Uterus (tissue), 4 donors: Measurements from ENCODE around the gene ALOX5. TPM values are rescaled to one million over a fixed set of nuclear protein-coding genes. Genes with fewer than 3 reads are reported as not detected.

Source experiments
- DNase-seq, 2 donors: peaks; one replicate each; pipeline ENCODE4 v3.0.0-alpha.2; 2019 to 2020
- H3K27ac ChIP-seq, 2 donors: fragments of 200-600 bp; sonication (generic); 1 replicate in 1 of 2; 2 replicates in 1 of 2; pipeline ENCODE4 v1.5.1; 2016 to 2018
- H3K27me3 ChIP-seq, 2 donors: fragments of 200-600 bp; sonication (generic); one replicate each; pipeline ENCODE4 v1.5.1; 2018 to 2019; ENCODE audit warnings: control low read depth in 1 of 2
- H3K36me3 ChIP-seq, 2 donors: fragments of 200-600 bp; sonication (generic); one replicate each; pipeline ENCODE4 v1.5.1; 2019; ENCODE audit warnings: control low read depth in 1 of 2
- H3K4me1 ChIP-seq, 2 donors: fragments of 200-600 bp; sonication (generic); one replicate each; pipeline ENCODE4 v1.5.1; 2018 to 2019; ENCODE audit warnings: control low read depth in 1 of 2
- H3K4me3 ChIP-seq, 2 donors: fragments of 200-600 bp; sonication (generic); 1 replicate in 1 of 2; 2 replicates in 1 of 2; pipeline ENCODE4 v1.5.1; 2018 to 2019; ENCODE audit warnings: mild to moderate bottlenecking in 1 of 2
- H3K9me3 ChIP-seq, 2 donors: fragments of 200-600 bp; sonication (generic); one replicate each; pipeline ENCODE4 v1.5.1; 2019; ENCODE audit warnings: control low read depth in 1 of 2
- CTCF ChIP-seq, 4 experiments: fragments of 200-600 bp in 2 of 4; fragments of 450-650 bp in 2 of 4; sonication (generic) in 2 of 4; IDR thresholded peaks; one replicate each; pipeline ENCODE4 v1.5.1; 2016 to 2019; ENCODE audit warnings: antibody characterized with exemption in 4 of 4, mild to moderate bottlenecking in 2 of 4, moderate library complexity in 1 of 4
- POLR2A ChIP-seq, 2 donors: fragments of 450-650 bp; IDR thresholded peaks; one replicate each; pipeline ENCODE4 v1.6.1; 2016; ENCODE audit warnings: antibody characterized with exemption in 2 of 2, mild to moderate bottlenecking in 1 of 2, moderate library complexity in 1 of 2
- intact Hi-C: fragments of 100-400 bp; cut with DNase I; formaldehyde crosslinking; loops from one replicate; pipeline ENCODE4 v1.15.1; 2023; ENCODE audit warnings: low total_unique reads
- total RNA-seq, 4 donors: library from RNA; depleted of rRNA in 3 of 4; stranded (reverse); fragments of >200 nt in 3 of 4; gene quantifications; one replicate each; pipeline versions ENCODE4 v1.1.0 to v1.2.4, GENCODE V29; 2014 to 2023
- donor health status: DM: yes; HTN: yes; CAD: no.

The ALOX5 gene
- total RNA-seq, 4 donors from 2014 or later, result 3.5 to 32.5 (median 10.6) TPM

GRCh38 chr10:45421221-45422097, 47.4 kb downstream of the ALOX5 start:
- intact Hi-C loops, result no loop called here
- H3K4me3 ChIP-seq, result no peak overlapping the region
- no peak for DNase-seq
- H3K4me1 ChIP-seq, result peaks cover 0 to 3% of the 10 kb centered on the region in 2 donors
- H3K9me3 ChIP-seq, result no peaks in the 10 kb centered on the region
- TF ChIP-seq CTCF (IDR thresholded peaks at IDR 0.05) (no peak), POLR2A (IDR thresholded peaks at IDR 0.05) (no peak)
- no peaks in the 10 kb centered on the region for H3K36me3 ChIP-seq
- peak overlapping the region in 1 of 2 donors; percentile 83 for H3K27ac ChIP-seq
- no peaks in the 10 kb centered on the region for H3K27me3 ChIP-seq

- TF ChIP-seq POLR2A (IDR thresholded peaks at IDR 0.05) (no peak), CTCF (IDR thresholded peaks at IDR 0.05) (no peak)
- H3K36me3 ChIP-seq, result no peaks in the 10 kb centered on the region
- H3K9me3 ChIP-seq, result no peaks in the 10 kb centered on the region
- H3K4me1 ChIP-seq, result peaks cover 0 to 3% of the 10 kb centered on the region in 2 donors
- intact Hi-C loops, result no loop called here
- H3K4me3 ChIP-seq, result no peak overlapping the region
- H3K27me3 ChIP-seq, result no peaks in the 10 kb centered on the region
- no peak overlapping the region for H3K27ac ChIP-seq
- no peak for DNase-seq
Observed at GRCh38 chr10:45422207-45422865, 48.3 kb downstream of the ALOX5 start.

GRCh38 chr10:45422866-45423659, 49.0 kb downstream of the ALOX5 start:
- no peaks in the 10 kb centered on the region for H3K36me3 ChIP-seq
- H3K4me3 ChIP-seq, result no peak overlapping the region
- H3K27ac ChIP-seq, result no peak overlapping the region
- peaks cover 0 to 3% of the 10 kb centered on the region in 2 donors for H3K4me1 ChIP-seq
- no peak for DNase-seq
- H3K27me3 ChIP-seq, result no peaks in the 10 kb centered on the region
- no peak for TF ChIP-seq CTCF (IDR thresholded peaks at IDR 0.05)
- TF ChIP-seq POLR2A (IDR thresholded peaks at IDR 0.05), result no peak
- intact Hi-C loops, result no loop called here
- H3K9me3 ChIP-seq, result no peaks in the 10 kb centered on the region

- no peak for TF ChIP-seq CTCF (IDR thresholded peaks at IDR 0.05)
- Histone ChIP-seq H3K36me3 (no peaks in the 10 kb centered on the region), H3K27me3 (no peaks in the 10 kb centered on the region), H3K4me1 (no peaks in the 10 kb centered on the region), H3K4me3 (no peak overlapping the region), H3K9me3 (no peaks in the 10 kb centered on the region), H3K27ac (no peak overlapping the region)
- no peak for DNase-seq
- intact Hi-C loops, result no loop called here
Observed at GRCh38 chr10:45423976-45424499, 50.0 kb downstream of the ALOX5 start.
